DND-41 (cell line): Measurements from ENCODE around the gene DLG2.

ENCODE experiments used
- ATAC-seq: fragments of 200-7000 bp; cut with Tn5 transposase; 3 replicates; pipeline ENCODE4 v1.9.1; 2021; ENCODE audit warnings: low read depth; ENCODE audit not compliant: insufficient read depth
- DNase-seq: peaks from one replicate; pipeline ENCODE4 v3.0.0-alpha.2; 2020
- H2AFZ ChIP-seq: 2 replicates; pipeline ENCODE4 v1.6.0; 2012; ENCODE audit warnings: low read depth, low read length
- H3K27ac ChIP-seq: 2 replicates; pipeline ENCODE4 v1.5.1; 2012; ENCODE audit warnings: low read length, inconsistent platforms
- H3K27me3 ChIP-seq: fragments of 200-600 bp; sonication (generic); 2 replicates; pipeline ENCODE4 v1.6.0; 2012; ENCODE audit warnings: low read length, mild to moderate bottlenecking, inconsistent platforms; ENCODE audit not compliant: insufficient read depth, poor library complexity
- H3K36me3 ChIP-seq: 2 replicates; pipeline ENCODE4 v1.5.1; 2012; ENCODE audit warnings: low read length, inconsistent platforms; ENCODE audit not compliant: insufficient read depth
- H3K4me1 ChIP-seq: 2 replicates; pipeline ENCODE4 v1.5.1; 2012; ENCODE audit warnings: mild to moderate bottlenecking, low read length; ENCODE audit not compliant: insufficient read depth
- H3K4me2 ChIP-seq: 2 replicates; pipeline ENCODE4 v1.6.0; 2012; ENCODE audit warnings: mild to moderate bottlenecking, moderate library complexity, low read length, inconsistent platforms; ENCODE audit not compliant: insufficient read depth
- H3K4me3 ChIP-seq, 2 experiments: fragments of 200-600 bp in 1 of 2; shearing (Covaris generic) in 1 of 2; 2 replicates each; pipeline ENCODE4 v1.5.1; 2012 to 2016; ENCODE audit warnings: inconsistent platforms in 2 of 2, low read length in 2 of 2, mild to moderate bottlenecking in 2 of 2, low read depth in 1 of 2, moderate library complexity in 1 of 2
- H3K79me2 ChIP-seq: 2 replicates; pipeline ENCODE4 v1.6.0; 2012; ENCODE audit warnings: low read length, inconsistent platforms; ENCODE audit not compliant: insufficient read depth
- H3K9ac ChIP-seq: 2 replicates; pipeline ENCODE4 v1.6.0; 2012; ENCODE audit warnings: low read depth, mild to moderate bottlenecking, inconsistent platforms, low read length, moderate library complexity
- H3K9me3 ChIP-seq: 2 replicates; pipeline ENCODE4 v1.5.1; 2012; ENCODE audit warnings: low read length, moderate library complexity, mild to moderate bottlenecking, inconsistent platforms; ENCODE audit not compliant: insufficient read depth, severe bottlenecking
- H4K20me1 ChIP-seq: 2 replicates; pipeline ENCODE4 v1.6.0; 2012; ENCODE audit warnings: low read length; ENCODE audit not compliant: insufficient read depth
- CTCF ChIP-seq: IDR thresholded peaks from 2 replicates; pipeline ENCODE4 v1.5.1; 2012; ENCODE audit warnings: borderline replicate concordance, low read length, moderate library complexity, mild to moderate bottlenecking; ENCODE audit not compliant: poor library complexity, severe bottlenecking; ENCODE audit errors: extremely low read depth
- EZH2 ChIP-seq: IDR thresholded peaks from 3 replicates; pipeline ENCODE4 v1.6.1; 2012; ENCODE audit warnings: borderline replicate concordance, low read depth, mild to moderate bottlenecking, moderate library complexity, low read length, inconsistent platforms; ENCODE audit not compliant: severe bottlenecking

The DLG2 gene

GRCh38 chr11:84865791-84866535 lies 761.2 kb downstream of the DLG2 start:
- no peak overlapping the region for H3K27ac ChIP-seq

DNA sequence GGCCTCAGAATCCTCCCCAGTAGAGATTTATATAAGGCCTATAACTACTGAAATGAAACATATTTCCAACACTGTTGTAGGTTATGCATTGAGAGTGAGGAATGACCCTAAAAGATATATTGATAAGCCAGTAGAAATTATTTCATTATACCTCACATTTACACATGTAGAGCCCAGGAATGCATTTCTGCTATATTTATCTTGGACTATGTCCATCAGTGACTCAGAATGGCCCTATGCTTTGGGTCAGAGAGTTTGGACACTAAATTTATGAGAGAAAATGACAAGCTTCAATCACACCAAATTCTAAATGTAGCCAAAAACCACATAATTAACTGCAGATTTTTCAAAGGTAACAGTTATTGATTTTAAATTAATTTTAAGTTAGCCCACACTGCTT lies 761.9 kb downstream of the DLG2 start:
- H3K36me3 ChIP-seq = no peaks in the 10 kb centered on the region
- no peak overlapping the region for H3K4me3 ChIP-seq
- ATAC-seq (no peak), DNase-seq (no peak)
- H3K27me3 ChIP-seq = no peaks in the 10 kb centered on the region
- TF ChIP-seq CTCF (no peak), EZH2 (no peak)
- H3K79me2 ChIP-seq = no peaks in the 10 kb centered on the region
- H2AFZ ChIP-seq = no peak overlapping the region
- H3K27ac ChIP-seq = no peak overlapping the region
- no peaks in the 10 kb centered on the region for H3K9me3 ChIP-seq
- H3K4me2 ChIP-seq = no peak overlapping the region
- no peaks in the 10 kb centered on the region for H4K20me1 ChIP-seq
- no peak overlapping the region for H3K9ac ChIP-seq
- H3K4me1 ChIP-seq = no peaks in the 10 kb centered on the region

More at GRCh38 chr11:84865791-84866535, 761.2 kb downstream of the DLG2 start:
- TF ChIP-seq EZH2 = no peak
- no peak for TF ChIP-seq CTCF
- no peaks in the 10 kb centered on the region for H3K27me3 ChIP-seq
- no peak overlapping the region for H3K9ac ChIP-seq
- no peaks in the 10 kb centered on the region for H3K4me1 ChIP-seq
- no peaks in the 10 kb centered on the region for H3K9me3 ChIP-seq
- ATAC-seq = no peak
- no peak overlapping the region for H3K4me2 ChIP-seq
- DNase-seq = no peak
- no peak overlapping the region for H3K4me3 ChIP-seq
- no peaks in the 10 kb centered on the region for H3K79me2 ChIP-seq
- no peaks in the 10 kb centered on the region for H4K20me1 ChIP-seq
- H2AFZ ChIP-seq = no peak overlapping the region
- no peaks in the 10 kb centered on the region for H3K36me3 ChIP-seq

DNA sequence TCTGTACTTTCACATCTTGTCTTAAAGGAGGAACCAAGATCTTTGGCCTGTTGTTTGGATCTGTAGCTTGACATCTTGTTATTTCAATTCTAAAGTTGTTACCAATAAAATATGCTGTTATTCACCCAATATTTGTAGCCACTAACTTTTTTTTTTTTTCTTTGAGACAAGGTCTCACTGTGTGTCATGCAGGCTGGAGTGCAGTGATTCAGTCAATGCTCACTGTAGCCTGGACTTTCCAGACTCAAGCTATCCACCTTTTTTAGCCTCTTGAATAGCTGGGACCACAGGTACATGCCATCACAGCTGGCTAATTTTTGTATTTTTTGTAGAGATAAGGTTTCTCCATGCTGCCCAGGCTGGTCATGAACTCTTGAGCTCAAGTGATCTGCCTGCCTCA lies 769.4 kb downstream of the DLG2 start:
- no peak overlapping the region for H3K4me3 ChIP-seq
- H3K9me3 ChIP-seq = no peaks in the 10 kb centered on the region
- TF ChIP-seq EZH2 = no peak
- TF ChIP-seq CTCF = no peak
- H2AFZ ChIP-seq = no peak overlapping the region
- H3K4me2 ChIP-seq = no peak overlapping the region
- no peak overlapping the region for H3K9ac ChIP-seq
- ATAC-seq (no peak), DNase-seq (no peak)
- H3K27me3 ChIP-seq = no peaks in the 10 kb centered on the region
- no peaks in the 10 kb centered on the region for H3K36me3 ChIP-seq
- H3K79me2 ChIP-seq = no peaks in the 10 kb centered on the region
- H3K27ac ChIP-seq = no peak overlapping the region
- H3K4me1 ChIP-seq = no peaks in the 10 kb centered on the region
- no peaks in the 10 kb centered on the region for H4K20me1 ChIP-seq
